Measurements from ENCODE around the gene PATL1. TPM values are rescaled to one million over a fixed set of nuclear protein-coding genes. Genes with fewer than 3 reads are reported as not detected.
"Not testable (repeated sequence)": the region's sequence is repeated elsewhere in the genome, so short reads cannot be mapped to it uniquely, and the experiment has no call there.

PATL1 gene, protein sequence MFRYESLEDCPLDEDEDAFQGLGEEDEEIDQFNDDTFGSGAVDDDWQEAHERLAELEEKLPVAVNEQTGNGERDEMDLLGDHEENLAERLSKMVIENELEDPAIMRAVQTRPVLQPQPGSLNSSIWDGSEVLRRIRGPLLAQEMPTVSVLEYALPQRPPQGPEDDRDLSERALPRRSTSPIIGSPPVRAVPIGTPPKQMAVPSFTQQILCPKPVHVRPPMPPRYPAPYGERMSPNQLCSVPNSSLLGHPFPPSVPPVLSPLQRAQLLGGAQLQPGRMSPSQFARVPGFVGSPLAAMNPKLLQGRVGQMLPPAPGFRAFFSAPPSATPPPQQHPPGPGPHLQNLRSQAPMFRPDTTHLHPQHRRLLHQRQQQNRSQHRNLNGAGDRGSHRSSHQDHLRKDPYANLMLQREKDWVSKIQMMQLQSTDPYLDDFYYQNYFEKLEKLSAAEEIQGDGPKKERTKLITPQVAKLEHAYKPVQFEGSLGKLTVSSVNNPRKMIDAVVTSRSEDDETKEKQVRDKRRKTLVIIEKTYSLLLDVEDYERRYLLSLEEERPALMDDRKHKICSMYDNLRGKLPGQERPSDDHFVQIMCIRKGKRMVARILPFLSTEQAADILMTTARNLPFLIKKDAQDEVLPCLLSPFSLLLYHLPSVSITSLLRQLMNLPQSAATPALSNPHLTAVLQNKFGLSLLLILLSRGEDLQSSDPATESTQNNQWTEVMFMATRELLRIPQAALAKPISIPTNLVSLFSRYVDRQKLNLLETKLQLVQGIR
- 21.6 TPM for total RNA-seq
- long read RNA-seq, full-length matches to known transcripts = 3 of 9 reads
- long read RNA-seq, partial matches to known transcripts = 3 of 9 reads
- long read RNA-seq, other reads (novel, unspliced or antisense) = 3 of 9 reads

- peak; percentile 100 for DNase-seq
- ATAC-seq (ENCODE audit: poor library complexity) = peak; percentile 98
- intact Hi-C loops (cut with DNase I) = loop anchor here (5.0 kb wide), 1 partner anchor 52 kb away; the partner anchor contains the start of gene OSBP
Measured at GRCh38 chr11:59668950-59669610, at the start of gene PATL1. TSS of gene PATL1 (minus strand) at chr11:59669037. CDS start at chr11:59668895, 142 bp downstream.

GRCh38 chr11:59716051-59716450, 47.2 kb upstream of the PATL1 start:
- ATAC-seq (ENCODE audit: poor library complexity) = no peak
- intact Hi-C loops (cut with DNase I) = no loop called here
- no peak for DNase-seq

GRCh38 chr11:59713745-59714144, 44.9 kb upstream of the PATL1 start, which contains the start of gene OR10V1:
TSS of gene OR10V1 (minus strand) at chr11:59713845. CDS start at chr11:59713845, 0 bp downstream.
- intact Hi-C loops (cut with DNase I) = no loop called here
- DNase-seq (no peak), ATAC-seq (ENCODE audit: poor library complexity) (no peak)

GRCh38 chr11:59710136-59710847, 41.5 kb upstream of the PATL1 start:
- intact Hi-C loops (cut with DNase I) = no loop called here
- no peak for ATAC-seq (ENCODE audit: poor library complexity)
- no peak for DNase-seq

- DNase-seq (no peak), ATAC-seq (ENCODE audit: poor library complexity) (no peak)
- intact Hi-C loops (cut with DNase I) = no loop called here
Measured at GRCh38 chr11:59708537-59708936, 39.7 kb upstream of the PATL1 start.

DNA sequence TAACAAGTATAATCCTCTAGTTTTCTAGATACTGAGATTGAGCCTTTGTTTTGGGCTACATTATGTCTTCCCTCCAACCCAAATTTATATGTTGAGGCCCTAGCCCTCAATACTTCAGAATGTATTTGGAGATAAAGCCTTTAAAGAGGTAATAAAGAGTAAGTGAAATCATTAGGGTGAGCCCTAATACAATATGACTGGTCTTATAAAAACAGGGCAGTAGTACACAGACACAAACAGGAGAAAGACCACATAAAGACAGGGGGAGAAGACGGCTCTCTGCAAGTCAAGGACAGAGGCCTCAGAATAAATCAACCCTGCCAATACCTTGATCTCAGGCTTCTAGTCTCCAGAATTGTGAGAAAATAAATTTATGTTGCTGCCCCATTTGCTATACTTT, 38.5 kb upstream of the PATL1 start:
- DNase-seq (no peak), ATAC-seq (ENCODE audit: poor library complexity) (no peak)
- intact Hi-C loops (cut with DNase I) = no loop called here

GRCh38 chr11:59706518-59707285, 37.9 kb upstream of the PATL1 start:
- intact Hi-C loops (cut with DNase I) = no loop called here
- DNase-seq (no peak), ATAC-seq (ENCODE audit: poor library complexity) (no peak)

DNA sequence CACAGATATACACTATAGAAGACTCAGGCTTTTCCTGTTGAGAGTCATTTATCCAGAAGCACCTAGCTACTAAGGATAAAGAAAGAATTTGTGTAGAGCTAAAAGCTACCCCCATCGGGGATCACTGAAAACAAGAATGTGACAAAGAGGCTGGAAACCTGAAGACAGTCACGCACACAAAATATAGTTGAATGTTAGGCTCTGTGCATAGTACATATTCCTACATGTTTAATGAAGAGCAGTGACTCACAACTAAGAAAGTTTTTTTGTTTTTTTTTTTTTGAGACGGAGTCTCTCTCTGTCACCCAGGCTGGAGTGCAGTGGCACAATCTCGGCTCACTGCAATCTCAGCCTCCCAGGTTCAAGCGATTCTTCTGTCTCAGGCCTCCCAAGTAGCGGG, 36.5 kb upstream of the PATL1 start:
- ATAC-seq (ENCODE audit: poor library complexity) (no peak), DNase-seq (no peak)
- intact Hi-C loops (cut with DNase I) = no loop called here

GRCh38 chr11:59703515-59703914, 34.7 kb upstream of the PATL1 start:
- ATAC-seq (ENCODE audit: poor library complexity); DNase-seq; intact Hi-C loops (cut with DNase I): not testable (repeated sequence)

DNA sequence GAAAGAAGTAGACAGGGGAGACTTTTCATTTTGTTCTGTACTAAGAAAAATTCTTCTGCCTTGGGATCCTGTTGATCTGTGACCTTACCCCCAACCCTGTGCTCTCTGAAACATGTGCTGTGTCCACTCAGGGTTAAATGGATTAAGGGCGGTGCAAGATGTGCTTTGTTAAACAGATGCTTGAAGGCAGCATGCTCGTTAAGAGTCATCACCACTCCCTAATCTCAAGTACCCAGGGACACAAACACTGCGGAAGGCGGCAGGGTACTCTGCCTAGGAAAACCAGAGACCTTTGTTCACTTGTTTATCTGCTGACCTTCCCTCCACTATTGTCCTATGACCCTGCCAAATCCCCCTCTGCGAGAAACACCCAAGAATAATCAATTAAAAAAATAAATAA, 31.3 kb upstream of the PATL1 start:
- ATAC-seq (ENCODE audit: poor library complexity); DNase-seq; intact Hi-C loops (cut with DNase I): not testable (repeated sequence)

- intact Hi-C loops (cut with DNase I) = no loop called here
- DNase-seq (no peak), ATAC-seq (ENCODE audit: poor library complexity) (no peak)
Measured at GRCh38 chr11:59698506-59698905, 29.7 kb upstream of the PATL1 start.

GRCh38 chr11:59692915-59693314, 24.1 kb upstream of the PATL1 start:
- ATAC-seq (ENCODE audit: poor library complexity) = no peak
- DNase-seq = no peak
- intact Hi-C loops (cut with DNase I) = no loop called here

DNA sequence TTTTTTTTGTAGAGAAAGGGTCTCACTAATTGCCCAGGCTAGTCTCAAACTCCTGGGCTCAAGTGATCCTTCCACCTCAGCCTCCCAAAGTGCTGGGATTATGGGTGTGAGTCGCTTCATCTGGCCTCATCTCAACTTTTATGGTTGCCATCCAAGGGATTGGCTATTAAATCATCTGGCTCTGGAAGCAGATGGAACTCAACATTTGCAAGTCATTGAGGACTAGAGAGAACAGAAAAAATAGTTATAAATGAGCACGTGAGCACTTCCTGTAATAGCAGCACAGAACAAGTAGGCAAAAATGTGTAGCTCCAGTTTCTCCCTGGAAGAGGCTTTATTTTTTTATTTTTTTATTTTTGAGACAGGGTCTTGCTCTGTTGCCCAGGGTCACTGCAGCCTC, 22.3 kb upstream of the PATL1 start:
- ATAC-seq (ENCODE audit: poor library complexity) (no peak), DNase-seq (no peak)
- intact Hi-C loops (cut with DNase I) = no loop called here

DNA sequence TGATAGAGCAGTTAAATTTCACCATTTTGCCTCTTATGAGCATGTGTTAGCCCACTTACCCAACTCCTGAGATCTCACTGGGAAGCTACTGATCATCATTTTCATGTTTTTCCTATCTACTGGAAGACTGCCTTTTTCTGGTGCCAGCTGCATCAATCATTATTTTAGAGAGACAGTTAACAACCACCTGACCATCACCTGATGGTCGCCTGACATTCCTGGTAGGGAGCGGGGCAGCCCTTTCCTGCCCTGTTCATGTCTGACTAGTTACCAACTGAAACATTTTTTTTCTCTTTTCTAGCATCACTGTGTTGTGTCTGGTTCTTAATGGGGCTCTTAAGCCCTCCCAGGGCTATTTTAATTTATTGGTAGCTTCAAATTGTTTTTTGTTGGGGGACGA, 20.2 kb upstream of the PATL1 start:
- intact Hi-C loops (cut with DNase I) = no loop called here
- DNase-seq = no peak
- no peak for ATAC-seq (ENCODE audit: poor library complexity)

- intact Hi-C loops (cut with DNase I) = loop anchor here (2.0 kb wide), 1 partner anchor 144 kb away; no protein-coding TSS in a partner anchor
- not testable (repeated sequence) for DNase-seq
Measured at GRCh38 chr11:59681260-59681725, 12.5 kb upstream of the PATL1 start.

DNA sequence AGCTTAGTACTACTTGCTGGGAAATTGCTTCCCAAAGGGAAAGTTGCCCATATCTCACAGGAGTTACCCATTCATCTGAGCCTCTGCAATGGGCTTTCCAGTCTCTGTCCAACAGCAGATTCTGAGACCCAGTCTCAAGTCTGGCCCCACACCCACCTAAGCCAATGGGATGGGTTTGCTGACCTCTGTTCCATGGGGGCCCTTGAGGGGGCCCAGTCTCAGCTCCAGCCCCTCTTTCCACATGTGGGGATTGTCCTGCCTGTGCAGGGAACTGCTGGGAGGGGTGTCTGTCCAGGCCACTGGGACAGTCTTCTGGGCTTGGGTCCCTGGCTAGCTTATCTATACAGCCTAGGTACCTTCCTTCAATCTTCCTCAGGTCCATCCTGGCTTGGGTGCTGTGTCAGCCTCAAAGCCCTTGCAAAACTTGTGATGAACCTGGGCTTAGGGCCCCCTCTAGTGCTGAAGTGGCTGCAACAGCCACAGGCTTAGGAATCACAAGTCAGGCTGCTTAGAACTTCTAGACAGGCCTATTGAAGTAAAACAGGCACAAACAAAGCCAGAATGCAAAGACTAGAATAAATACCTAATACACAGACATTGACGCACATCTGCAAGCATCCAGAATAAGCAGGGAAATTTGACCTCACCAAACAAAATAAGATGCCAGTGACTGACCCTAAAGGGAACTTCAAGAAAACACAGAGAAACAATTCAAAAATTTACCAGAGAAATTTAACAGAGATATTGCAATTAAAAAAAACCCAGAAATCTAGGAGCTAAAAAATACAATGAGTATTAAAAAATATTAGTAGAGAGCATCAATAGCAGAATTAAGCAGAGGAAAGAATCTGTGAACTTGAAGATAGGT, 11.7 kb upstream of the PATL1 start:
- intact Hi-C loops (cut with DNase I) = loop anchor here (2.0 kb wide), 1 partner anchor 144 kb away; no protein-coding TSS in a partner anchor
- DNase-seq = peak; percentile 61
- ATAC-seq (ENCODE audit: poor library complexity) = peak; percentile 91

More at GRCh38 chr11:59681260-59681725, 12.5 kb upstream of the PATL1 start:
- not testable (repeated sequence) for ATAC-seq (ENCODE audit: poor library complexity)

All from Right ventricle myocardium superior (tissue), 1 donor.